OCI-LY7 (cell line): ENCODE results near the gene MICAL3. TPM values are rescaled to one million over a fixed set of nuclear protein-coding genes. Genes with fewer than 3 reads are reported as not detected.

Source experiments
- BruUV-seq: library from RNA; stranded (reverse); fragments of 400-500 nt; replicated peaks from 2 replicates; lab custom pipeline; 2021; lab: Mats Ljungman, UMichigan
- CTCF ChIA-PET: fragments of 300-600 bp; sonication (Branson Sonifier 250); formaldehyde crosslinking; loops from one replicate; lab custom pipeline; 2022; ENCODE audit warnings: antibody characterized with exemption; ENCODE audit not compliant: unreplicated experiment; lab: Charles Lee
- POLR2A ChIA-PET: fragments of 300-600 bp; sonication (Branson Sonifier 250); formaldehyde crosslinking; loops from one replicate; lab custom pipeline; 2022; ENCODE audit warnings: antibody characterized with exemption; lab: Charles Lee
- DNase-seq: peaks from one replicate; pipeline ENCODE4 v3.0.0-alpha.2; 2015; ENCODE audit warnings: low spot score
- H2AFZ ChIP-seq: fragments of 200-600 bp; sonication (generic), shearing (Covaris generic); 2 replicates; pipeline ENCODE4 v1.6.1; 2014; ENCODE audit warnings: mild to moderate bottlenecking, antibody characterized with exemption, low read length, moderate library complexity
- H3K27ac ChIP-seq: fragments of 200-600 bp; sonication (generic); 2 replicates; pipeline ENCODE4 v1.5.1; 2014; ENCODE audit warnings: mixed run types, low read depth, mild to moderate bottlenecking, moderate library complexity, low read length, inconsistent platforms; ENCODE audit not compliant: poor library complexity, severe bottlenecking
- H3K36me3 ChIP-seq: fragments of 200-600 bp; sonication (generic); 2 replicates; pipeline ENCODE4 v1.6.1; 2014; ENCODE audit warnings: mild to moderate bottlenecking, antibody characterized with exemption, low read length, moderate library complexity, mixed read lengths; ENCODE audit not compliant: insufficient read depth
- H3K4me1 ChIP-seq: fragments of 200-600 bp; sonication (generic); 2 replicates; pipeline ENCODE4 v1.5.1; 2014; ENCODE audit warnings: mild to moderate bottlenecking, low read length; ENCODE audit not compliant: insufficient read depth, poor library complexity, severe bottlenecking
- H3K4me2 ChIP-seq: fragments of 200-600 bp; sonication (generic); 2 replicates; pipeline ENCODE4 v1.6.1; 2014; ENCODE audit warnings: mild to moderate bottlenecking, low read length
- H3K4me3 ChIP-seq: fragments of 200-600 bp; sonication (generic); 2 replicates; pipeline ENCODE4 v1.5.1; 2014; ENCODE audit warnings: mild to moderate bottlenecking, low read depth, low read length; ENCODE audit not compliant: poor library complexity, severe bottlenecking
- H3K79me2 ChIP-seq: fragments of 200-600 bp; sonication (generic); 2 replicates; pipeline ENCODE4 v1.6.1; 2016; ENCODE audit warnings: low read depth, mild to moderate bottlenecking, low read length, moderate library complexity, mixed read lengths; ENCODE audit not compliant: insufficient read depth
- H3K9me2 ChIP-seq: fragments of 200-600 bp; sonication (generic); 2 replicates; pipeline ENCODE4 v1.6.1; 2016; ENCODE audit warnings: mild to moderate bottlenecking, low read length, mixed read lengths; ENCODE audit not compliant: insufficient read depth
- H3K9me3 ChIP-seq: fragments of 200-600 bp; sonication (generic); 2 replicates; pipeline ENCODE4 v1.6.1; 2014; ENCODE audit warnings: mild to moderate bottlenecking, mixed run types, low read length, mixed read lengths
- H4K20me1 ChIP-seq: fragments of 200-600 bp; sonication (generic); 2 replicates; pipeline ENCODE4 v1.6.1; 2014; ENCODE audit warnings: mild to moderate bottlenecking, antibody characterized with exemption, low read length, moderate library complexity, mixed read lengths; ENCODE audit not compliant: insufficient read depth
- EZH2phosphoT487 ChIP-seq: fragments of 200-600 bp; sonication (generic); IDR thresholded peaks from 2 replicates; pipeline ENCODE4 v1.6.1; 2018; ENCODE audit warnings: low read depth, borderline replicate concordance, mild to moderate bottlenecking, mixed run types, antibody characterized with exemption, low read length, moderate library complexity, mixed read lengths
- intact Hi-C: fragments of 100-400 bp; cut with micrococcal nuclease; formaldehyde crosslinking; loops from one replicate; pipeline ENCODE4 v1.10.0; 2022; ENCODE audit not compliant: unreplicated experiment
- total RNA-seq, 2 experiments: library from RNA; depleted of rRNA in 1 of 2; stranded (reverse); fragments of >200 nt in 1 of 2; shearing (Covaris generic) in 1 of 2; gene quantifications; 2 replicates each; pipeline ENCODE4 v1.2.3, GENCODE V29; 2014 to 2022
- TF ChIP-seq, protein P1 (sequence below): fragments of 200-600 bp; sonication (generic); conservative IDR thresholded peaks from 2 replicates; pipeline ENCODE4 v1.5.1; 2014; ENCODE audit warnings: mild to moderate bottlenecking, antibody characterized with exemption, low read length, moderate library complexity, mixed read lengths

The MICAL3 gene
- total RNA-seq, 2 experiments from 2014 or later = 80.9 to 210 TPM

GRCh38 chr22:17952273-17952801 lies 72.0 kb downstream of the MICAL3 start:
- CTCF ChIA-PET = no interaction called here
- H3K27ac ChIP-seq = no peak overlapping the region
- intact Hi-C loops = no loop called here
- no peaks in the 10 kb centered on the region for H3K9me3 ChIP-seq
- BruUV-seq = no TSS peak
- peaks cover 100% of the 10 kb centered on the region for H3K79me2 ChIP-seq
- peaks cover 86% of the 10 kb centered on the region for H3K36me3 ChIP-seq
- no peaks in the 10 kb centered on the region for H3K9me2 ChIP-seq
- H3K4me1 ChIP-seq = peaks cover 18% of the 10 kb centered on the region
- H3K4me3 ChIP-seq = no peak overlapping the region
- H2AFZ ChIP-seq = no peak overlapping the region
- no peak for DNase-seq
- H3K4me2 ChIP-seq = no peak overlapping the region
- POLR2A ChIA-PET = interaction anchor here (1.3 kb wide), 1 partner anchor 11 kb away, joined by 4 read pairs; no protein-coding TSS in a partner anchor
- TF ChIP-seq, protein P1, sequence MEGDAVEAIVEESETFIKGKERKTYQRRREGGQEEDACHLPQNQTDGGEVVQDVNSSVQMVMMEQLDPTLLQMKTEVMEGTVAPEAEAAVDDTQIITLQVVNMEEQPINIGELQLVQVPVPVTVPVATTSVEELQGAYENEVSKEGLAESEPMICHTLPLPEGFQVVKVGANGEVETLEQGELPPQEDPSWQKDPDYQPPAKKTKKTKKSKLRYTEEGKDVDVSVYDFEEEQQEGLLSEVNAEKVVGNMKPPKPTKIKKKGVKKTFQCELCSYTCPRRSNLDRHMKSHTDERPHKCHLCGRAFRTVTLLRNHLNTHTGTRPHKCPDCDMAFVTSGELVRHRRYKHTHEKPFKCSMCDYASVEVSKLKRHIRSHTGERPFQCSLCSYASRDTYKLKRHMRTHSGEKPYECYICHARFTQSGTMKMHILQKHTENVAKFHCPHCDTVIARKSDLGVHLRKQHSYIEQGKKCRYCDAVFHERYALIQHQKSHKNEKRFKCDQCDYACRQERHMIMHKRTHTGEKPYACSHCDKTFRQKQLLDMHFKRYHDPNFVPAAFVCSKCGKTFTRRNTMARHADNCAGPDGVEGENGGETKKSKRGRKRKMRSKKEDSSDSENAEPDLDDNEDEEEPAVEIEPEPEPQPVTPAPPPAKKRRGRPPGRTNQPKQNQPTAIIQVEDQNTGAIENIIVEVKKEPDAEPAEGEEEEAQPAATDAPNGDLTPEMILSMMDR = no peak
- no peak for TF ChIP-seq EZH2phosphoT487
- peaks cover 22% of the 10 kb centered on the region for H4K20me1 ChIP-seq

GRCh38 chr22:17951315-17951714 lies 73.0 kb downstream of the MICAL3 start:
- Histone ChIP-seq H3K4me1 (peaks cover 28% of the 10 kb centered on the region), H3K27ac (no peak overlapping the region), H3K4me2 (no peak overlapping the region), H2AFZ (no peak overlapping the region), H4K20me1 (peaks cover 28% of the 10 kb centered on the region), H3K79me2 (peaks cover 100% of the 10 kb centered on the region), H3K36me3 (peaks cover 85% of the 10 kb centered on the region), H3K4me3 (no peak overlapping the region), H3K9me2 (no peaks in the 10 kb centered on the region), H3K9me3 (no peaks in the 10 kb centered on the region)
- TF ChIP-seq, protein P1 = no peak
- TF ChIP-seq EZH2phosphoT487 = no peak
- ChIA-PET POLR2A (no interaction called here), CTCF (no interaction called here)
- no peak for DNase-seq
- BruUV-seq = no TSS peak
- intact Hi-C loops = no loop called here

- Histone ChIP-seq H3K9me2 (no peaks in the 10 kb centered on the region), H3K4me2 (no peak overlapping the region), H3K27ac (no peak overlapping the region), H3K9me3 (no peaks in the 10 kb centered on the region), H3K4me3 (no peak overlapping the region), H4K20me1 (peaks cover 34% of the 10 kb centered on the region), H3K36me3 (peaks cover 86% of the 10 kb centered on the region), H2AFZ (no peak overlapping the region), H3K4me1 (peaks cover 34% of the 10 kb centered on the region), H3K79me2 (peaks cover 100% of the 10 kb centered on the region)
- DNase-seq = no peak
- no TSS peak for BruUV-seq
- ChIA-PET CTCF (no interaction called here), POLR2A (no interaction called here)
- intact Hi-C loops = no loop called here
- no peak for TF ChIP-seq EZH2phosphoT487
- TF ChIP-seq, protein P1 = no peak
Measured at GRCh38 chr22:17950651-17951214, 73.6 kb downstream of the MICAL3 start.
